Hepatocyte (in vitro differentiated cells): ENCODE results near the gene C20orf204. TPM values are rescaled to one million over a fixed set of nuclear protein-coding genes. Genes with fewer than 3 reads are reported as not detected.

ENCODE experiments used
- DNase-seq: peaks from one replicate; pipeline ENCODE4 v3.0.0-alpha.2; 2016; ENCODE audit warnings: low spot score
- H2AFZ ChIP-seq: fragments of 200-600 bp; sonication (generic); 2 replicates; pipeline ENCODE4 v1.6.0; 2016; ENCODE audit warnings: antibody characterized with exemption, mild to moderate bottlenecking
- H3K27ac ChIP-seq: fragments of 200-600 bp; sonication (generic); 2 replicates; pipeline ENCODE4 v1.5.1; 2016; ENCODE audit warnings: mild to moderate bottlenecking
- H3K27me3 ChIP-seq: fragments of 200-600 bp; sonication (generic); 2 replicates; pipeline ENCODE4 v1.6.1; 2016
- H3K36me3 ChIP-seq: fragments of 200-600 bp; sonication (generic); replicated peaks from 2 replicates; pipeline ENCODE4 v1.5.1; 2016; ENCODE audit warnings: low read depth; ENCODE audit not compliant: insufficient read depth
- H3K4me1 ChIP-seq: fragments of 200-600 bp; sonication (generic); 2 replicates; pipeline ENCODE4 v1.5.1; 2016; ENCODE audit warnings: mild to moderate bottlenecking, moderate library complexity; ENCODE audit not compliant: insufficient read depth
- H3K4me2 ChIP-seq: fragments of 200-600 bp; sonication (generic); 2 replicates; pipeline ENCODE4 v1.6.0; 2016
- H3K4me3 ChIP-seq: fragments of 200-600 bp; sonication (generic); 2 replicates; pipeline ENCODE4 v1.5.1; 2016; ENCODE audit warnings: mild to moderate bottlenecking
- H3K79me2 ChIP-seq: fragments of 200-600 bp; sonication (generic); 2 replicates; pipeline ENCODE4 v1.6.0; 2017; ENCODE audit warnings: mild to moderate bottlenecking
- H3K9me2 ChIP-seq: fragments of 200-600 bp; sonication (generic); replicated peaks from 2 replicates; pipeline ENCODE4 v1.6.0; 2017; ENCODE audit warnings: mild to moderate bottlenecking; ENCODE audit not compliant: insufficient read depth
- H3K9me3 ChIP-seq: fragments of 200-600 bp; sonication (generic); 2 replicates; pipeline ENCODE4 v1.5.1; 2016; ENCODE audit warnings: low read depth, mild to moderate bottlenecking
- H4K20me1 ChIP-seq: fragments of 200-600 bp; sonication (generic); 2 replicates; pipeline ENCODE4 v1.6.0; 2016; ENCODE audit warnings: mild to moderate bottlenecking; ENCODE audit not compliant: insufficient read depth, poor library complexity, severe bottlenecking
- EZH2 ChIP-seq: fragments of 200-600 bp; sonication (generic); IDR thresholded peaks from 2 replicates; pipeline ENCODE4 v1.6.1; 2016; ENCODE audit warnings: antibody characterized with exemption, mild to moderate bottlenecking, borderline replicate concordance
- EZH2phosphoT487 ChIP-seq: fragments of 200-600 bp; sonication (generic); IDR thresholded peaks from one replicate; pipeline ENCODE4 v1.6.1; 2018; ENCODE audit warnings: antibody characterized with exemption, mild to moderate bottlenecking, low read depth, moderate library complexity; ENCODE audit not compliant: unreplicated experiment, severe bottlenecking
- WGBS: methylation state at CpG from one replicate; pipeline ENCODE4 v1.1.6; 2016; ENCODE audit warnings: low lambda C conversion rate; ENCODE audit errors: missing lambda C conversion rate; 5-methylcytosine and 5-hydroxymethylcytosine counted together
- polyA plus RNA-seq: library from polyadenylated mRNA; unstranded; fragments of >200 nt; fragmentation: Nextera tagmentation; extraction: Ambion mirVana; gene quantifications from 2 replicates; pipeline ENCODE4 v1.2.1, GENCODE V29; 2016
- total RNA-seq: library from RNA; depleted of rRNA; stranded (reverse); fragments of >200 nt; gene quantifications from 2 replicates; pipeline ENCODE4 v1.2.3, GENCODE V29; 2014
- TF ChIP-seq, protein P1 (sequence below): fragments of 200-600 bp; sonication (generic); IDR thresholded peaks from 2 replicates; pipeline ENCODE4 v1.5.1; 2016; ENCODE audit warnings: antibody characterized with exemption, mild to moderate bottlenecking; ENCODE audit not compliant: poor library complexity

C20orf204 gene
- total and polyA plus RNA-seq, 2 experiments from 2014 or later = 0.57 to 1.7 TPM

DNA sequence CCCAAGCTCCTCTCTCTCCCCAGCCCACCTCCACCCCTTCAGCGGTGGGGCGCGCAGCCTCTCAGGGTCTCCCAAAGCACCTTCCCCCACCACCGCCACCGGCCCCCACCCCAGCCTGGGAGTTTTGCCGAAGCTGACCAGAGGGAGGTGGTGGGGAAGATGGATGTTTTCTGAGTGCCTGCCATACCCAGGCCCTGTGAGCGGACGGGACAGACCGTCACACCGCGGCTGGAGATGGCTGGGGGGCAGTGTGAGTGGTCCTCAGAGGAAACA is 5.7 kb downstream of the C20orf204 start:
- no peaks in the 10 kb centered on the region for H3K9me3 ChIP-seq
- TF ChIP-seq, protein P1, sequence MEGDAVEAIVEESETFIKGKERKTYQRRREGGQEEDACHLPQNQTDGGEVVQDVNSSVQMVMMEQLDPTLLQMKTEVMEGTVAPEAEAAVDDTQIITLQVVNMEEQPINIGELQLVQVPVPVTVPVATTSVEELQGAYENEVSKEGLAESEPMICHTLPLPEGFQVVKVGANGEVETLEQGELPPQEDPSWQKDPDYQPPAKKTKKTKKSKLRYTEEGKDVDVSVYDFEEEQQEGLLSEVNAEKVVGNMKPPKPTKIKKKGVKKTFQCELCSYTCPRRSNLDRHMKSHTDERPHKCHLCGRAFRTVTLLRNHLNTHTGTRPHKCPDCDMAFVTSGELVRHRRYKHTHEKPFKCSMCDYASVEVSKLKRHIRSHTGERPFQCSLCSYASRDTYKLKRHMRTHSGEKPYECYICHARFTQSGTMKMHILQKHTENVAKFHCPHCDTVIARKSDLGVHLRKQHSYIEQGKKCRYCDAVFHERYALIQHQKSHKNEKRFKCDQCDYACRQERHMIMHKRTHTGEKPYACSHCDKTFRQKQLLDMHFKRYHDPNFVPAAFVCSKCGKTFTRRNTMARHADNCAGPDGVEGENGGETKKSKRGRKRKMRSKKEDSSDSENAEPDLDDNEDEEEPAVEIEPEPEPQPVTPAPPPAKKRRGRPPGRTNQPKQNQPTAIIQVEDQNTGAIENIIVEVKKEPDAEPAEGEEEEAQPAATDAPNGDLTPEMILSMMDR = no peak
- H3K4me3 ChIP-seq = no peak overlapping the region
- no peaks in the 10 kb centered on the region for H3K9me2 ChIP-seq
- H3K79me2 ChIP-seq = no peaks in the 10 kb centered on the region
- H4K20me1 ChIP-seq = no peaks in the 10 kb centered on the region
- H3K36me3 ChIP-seq = no peaks in the 10 kb centered on the region
- H2AFZ ChIP-seq = peak overlapping the region; percentile 89
- H3K4me2 ChIP-seq = peak overlapping the region; percentile 96
- H3K27ac ChIP-seq = no peak overlapping the region
- peaks cover 53% of the 10 kb centered on the region for H3K27me3 ChIP-seq
- WGBS = 50% methylated on average over 10 of the region's 11 CpGs
- DNase-seq = no peak
- H3K4me1 ChIP-seq = peaks cover 31% of the 10 kb centered on the region

DNA sequence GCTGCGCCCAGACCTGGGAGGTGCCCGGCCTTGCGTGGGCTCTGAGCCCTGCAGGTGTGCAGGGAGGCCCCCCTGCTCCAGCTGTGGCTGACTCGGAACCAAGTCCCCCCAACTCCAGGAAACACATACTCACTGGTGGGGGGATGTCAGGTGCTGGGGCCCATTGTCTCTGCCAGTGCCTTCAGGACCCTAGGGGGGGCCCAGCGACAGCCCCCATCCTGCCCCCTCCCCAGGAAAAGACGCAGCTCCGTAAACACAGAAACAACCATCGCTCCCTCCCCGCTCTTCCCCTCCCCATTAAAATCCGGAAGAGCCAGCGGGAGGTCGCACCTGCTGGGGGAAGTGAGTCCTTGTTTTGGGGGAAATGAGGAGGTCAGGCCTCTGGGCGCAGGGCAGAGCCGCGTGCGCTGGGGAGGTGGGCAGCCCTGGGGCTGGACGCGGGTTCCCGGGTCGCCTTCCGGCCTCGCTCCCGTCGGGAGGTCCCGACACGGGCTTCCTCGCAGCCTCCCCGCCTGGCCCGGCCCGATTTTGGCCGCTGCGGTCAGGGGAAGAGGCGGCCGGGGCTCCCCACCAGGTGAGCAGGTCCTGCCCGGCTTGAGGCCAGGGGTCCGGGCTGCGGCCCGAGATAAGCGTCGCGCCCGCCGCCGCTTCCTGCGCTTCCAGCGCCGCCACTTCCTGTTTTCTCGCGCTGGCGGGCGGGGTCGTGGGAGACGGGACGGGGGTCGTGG is 6.2 kb downstream of the C20orf204 start:
- Histone ChIP-seq H3K36me3 (no peaks in the 10 kb centered on the region), H3K9me3 (no peaks in the 10 kb centered on the region), H2AFZ (peak overlapping the region; percentile 89), H3K79me2 (no peaks in the 10 kb centered on the region), H3K4me2 (peak overlapping the region; percentile 96), H3K27me3 (peaks cover 53% of the 10 kb centered on the region), H3K9me2 (no peaks in the 10 kb centered on the region), H3K4me3 (peak overlapping the region; percentile 33), H3K4me1 (peaks cover 31% of the 10 kb centered on the region), H4K20me1 (no peaks in the 10 kb centered on the region), H3K27ac (no peak overlapping the region)
- TF ChIP-seq, protein P1 = no peak
- peak; percentile 92 for TF ChIP-seq EZH2
- peak; percentile 89 for TF ChIP-seq EZH2phosphoT487
- WGBS = 13% methylated on average over 26 of the region's 55 CpGs
- DNase-seq = no peak

DNA sequence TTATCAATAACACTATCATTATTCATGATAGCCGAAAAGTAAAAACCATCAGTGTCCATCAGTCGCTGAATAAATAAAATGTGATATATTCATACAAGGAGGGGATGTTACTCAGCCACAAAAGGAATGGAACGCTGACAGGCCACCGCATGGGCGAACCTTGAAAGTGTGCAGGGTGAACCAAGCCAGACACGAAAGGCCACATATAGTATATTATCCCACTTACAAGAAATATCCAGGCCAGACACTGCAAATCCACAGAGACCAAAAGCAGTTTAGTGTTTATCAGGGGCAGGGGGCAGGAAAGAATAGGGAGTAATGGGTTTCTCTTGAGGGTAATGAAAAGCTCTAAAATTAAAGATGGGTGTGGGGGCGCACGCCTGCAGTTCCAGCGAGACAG is 7.8 kb downstream of the C20orf204 start:
- no peak for DNase-seq
- Histone ChIP-seq H3K4me1 (peaks cover 25% of the 10 kb centered on the region), H3K36me3 (no peaks in the 10 kb centered on the region), H3K4me2 (no peak overlapping the region), H3K9me3 (no peaks in the 10 kb centered on the region), H3K79me2 (no peaks in the 10 kb centered on the region), H2AFZ (no peak overlapping the region), H4K20me1 (no peaks in the 10 kb centered on the region), H3K27me3 (peaks cover 63% of the 10 kb centered on the region), H3K9me2 (no peaks in the 10 kb centered on the region), H3K27ac (no peak overlapping the region), H3K4me3 (no peak overlapping the region)
- WGBS = 93% methylated on average over 9 of the region's 9 CpGs
- TF ChIP-seq, protein P1 = no peak
- TF ChIP-seq EZH2phosphoT487 = no peak
- TF ChIP-seq EZH2 = no peak
